HEK293T (cell line): ENCODE data around the gene EIPR1.

Source experiments
- ARNT ChIP-seq: fragments of 450-650 bp; IDR thresholded peaks from 2 replicates; pipeline ENCODE4 v1.6.1; 2017; ENCODE audit warnings: mild to moderate bottlenecking
- BHLHE40 ChIP-seq: fragments of 450-650 bp; IDR thresholded peaks from 2 replicates; pipeline ENCODE4 v1.6.1; 2016; ENCODE audit warnings: mild to moderate bottlenecking, moderate library complexity, borderline replicate concordance
- FOXM1 ChIP-seq: fragments of 450-650 bp; IDR thresholded peaks from 2 replicates; pipeline ENCODE4 v1.6.1; 2017; ENCODE audit warnings: mild to moderate bottlenecking, borderline replicate concordance
- HDGF ChIP-seq: fragments of 450-650 bp; IDR thresholded peaks from 2 replicates; pipeline ENCODE4 v1.6.1; 2017; ENCODE audit warnings: antibody characterized with exemption, borderline replicate concordance
- L3MBTL2 ChIP-seq: fragments of 450-650 bp; conservative IDR thresholded peaks from 2 replicates; pipeline ENCODE4 v1.6.1; 2016; ENCODE audit warnings: mild to moderate bottlenecking
- SP1 ChIP-seq: fragments of 450-650 bp; IDR thresholded peaks from 2 replicates; pipeline ENCODE4 v1.6.1; 2017
- SUZ12 ChIP-seq: fragments of 450-650 bp; IDR thresholded peaks from 2 replicates; pipeline ENCODE4 v1.6.1; 2016; ENCODE audit warnings: mild to moderate bottlenecking
- ZNF384 ChIP-seq: fragments of 450-650 bp; IDR thresholded peaks from 2 replicates; pipeline ENCODE4 v1.6.1; 2016

DNA sequence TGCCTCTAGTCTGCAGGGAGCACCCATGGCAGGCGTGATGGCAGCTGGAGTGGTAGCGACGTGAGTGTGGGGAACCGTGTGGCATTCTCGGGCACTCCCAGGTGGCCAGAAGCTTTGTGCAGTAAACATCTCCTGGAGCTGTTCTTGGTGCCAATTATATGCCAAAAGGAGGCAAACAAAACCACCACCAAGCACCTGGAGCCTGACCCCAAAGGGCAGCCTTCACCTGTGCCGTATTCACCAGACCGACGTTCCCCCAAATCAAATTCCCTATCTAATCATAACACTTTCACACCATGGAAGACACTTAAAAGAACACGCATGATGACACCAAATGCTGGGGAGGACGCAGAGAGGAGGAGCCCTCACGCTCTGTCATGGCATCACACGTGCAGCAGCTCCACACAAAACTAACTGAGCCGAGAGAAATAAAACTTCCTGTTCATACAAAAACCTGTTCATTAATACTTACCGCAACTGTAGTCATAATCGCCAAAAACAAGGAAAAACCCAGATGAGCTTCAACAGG is 123.6 kb downstream of the EIPR1 start:
- TF ChIP-seq L3MBTL2 = no peak
- TF ChIP-seq SUZ12 = no peak
- TF ChIP-seq BHLHE40 = no peak
- no peak for TF ChIP-seq SP1
- TF ChIP-seq HDGF = no peak
- TF ChIP-seq ARNT = no peak
- TF ChIP-seq ZNF384 = no peak
- no peak for TF ChIP-seq FOXM1
